CD4-positive, alpha-beta T cell treated with Interleukin-21 for 1 hour (primary cell): ENCODE data around the gene L3MBTL1.
"Not testable (repeated sequence)": the region's sequence is repeated elsewhere in the genome, so short reads cannot be mapped to it uniquely, and the experiment has no call there.

Experiments
- DNase-seq: peaks from one replicate; pipeline ENCODE4 v3.0.0-alpha.2; 2020

Gene L3MBTL1

GRCh38 chr20:43507150-43508080 lies at the start of gene L3MBTL1:
Gene L3MBTL1 (plus strand): TSS chr20:43507697. CDS start chr20:43513504, 5,807 bp downstream.
- DNase-seq, result no peak

GRCh38 chr20:43458422-43458924 lies 49.0 kb upstream of the L3MBTL1 start:
- no peak for DNase-seq

- DNase-seq, result peak; percentile 34
Measured at GRCh38 chr20:43459022-43459942, 48.2 kb upstream of the L3MBTL1 start.

- no peak for DNase-seq
Measured at GRCh38 chr20:43460172-43460829, 47.2 kb upstream of the L3MBTL1 start.

GRCh38 chr20:43460830-43461200 lies 46.7 kb upstream of the L3MBTL1 start:
- no peak for DNase-seq

GRCh38 chr20:43461894-43462659 lies 45.4 kb upstream of the L3MBTL1 start:
- DNase-seq, result no peak

- DNase-seq, result no peak
Measured at GRCh38 chr20:43462660-43463526, 44.6 kb upstream of the L3MBTL1 start.

GRCh38 chr20:43463527-43464218 lies 43.8 kb upstream of the L3MBTL1 start:
- DNase-seq, result no peak

GRCh38 chr20:43464219-43464790 lies 43.2 kb upstream of the L3MBTL1 start:
- DNase-seq, result no peak

GRCh38 chr20:43465625-43465943 lies 41.9 kb upstream of the L3MBTL1 start:
- no peak for DNase-seq

- no peak for DNase-seq
Measured at GRCh38 chr20:43467589-43467988, 39.9 kb upstream of the L3MBTL1 start.

GRCh38 chr20:43472671-43473380 lies 34.7 kb upstream of the L3MBTL1 start:
- no peak for DNase-seq

GRCh38 chr20:43473381-43473704 lies 34.2 kb upstream of the L3MBTL1 start:
- DNase-seq, result no peak

GRCh38 chr20:43477193-43477592 lies 30.3 kb upstream of the L3MBTL1 start:
- no peak for DNase-seq

GRCh38 chr20:43477619-43478018 lies 29.9 kb upstream of the L3MBTL1 start:
- DNase-seq, result no peak

- no peak for DNase-seq
Measured at GRCh38 chr20:43490038-43490437, 17.5 kb upstream of the L3MBTL1 start.

GRCh38 chr20:43492101-43492500 lies 15.4 kb upstream of the L3MBTL1 start:
- DNase-seq, result no peak

GRCh38 chr20:43495388-43495787 lies 12.1 kb upstream of the L3MBTL1 start:
- DNase-seq, result no peak

GRCh38 chr20:43502021-43502420 lies 5.5 kb upstream of the L3MBTL1 start:
- not testable (repeated sequence) for DNase-seq

- no peak for DNase-seq
Measured at GRCh38 chr20:43506238-43506637, 1.3 kb upstream of the L3MBTL1 start.
